ENCODE measurements around the gene PLEKHF1. TPM values are rescaled to one million over a fixed set of nuclear protein-coding genes. Genes with fewer than 3 reads are reported as not detected.

The PLEKHF1 gene, protein sequence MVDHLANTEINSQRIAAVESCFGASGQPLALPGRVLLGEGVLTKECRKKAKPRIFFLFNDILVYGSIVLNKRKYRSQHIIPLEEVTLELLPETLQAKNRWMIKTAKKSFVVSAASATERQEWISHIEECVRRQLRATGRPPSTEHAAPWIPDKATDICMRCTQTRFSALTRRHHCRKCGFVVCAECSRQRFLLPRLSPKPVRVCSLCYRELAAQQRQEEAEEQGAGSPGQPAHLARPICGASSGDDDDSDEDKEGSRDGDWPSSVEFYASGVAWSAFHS
- polyA plus RNA-seq (2013): 37.2 and 41.2 TPM in 2 replicates

DNA sequence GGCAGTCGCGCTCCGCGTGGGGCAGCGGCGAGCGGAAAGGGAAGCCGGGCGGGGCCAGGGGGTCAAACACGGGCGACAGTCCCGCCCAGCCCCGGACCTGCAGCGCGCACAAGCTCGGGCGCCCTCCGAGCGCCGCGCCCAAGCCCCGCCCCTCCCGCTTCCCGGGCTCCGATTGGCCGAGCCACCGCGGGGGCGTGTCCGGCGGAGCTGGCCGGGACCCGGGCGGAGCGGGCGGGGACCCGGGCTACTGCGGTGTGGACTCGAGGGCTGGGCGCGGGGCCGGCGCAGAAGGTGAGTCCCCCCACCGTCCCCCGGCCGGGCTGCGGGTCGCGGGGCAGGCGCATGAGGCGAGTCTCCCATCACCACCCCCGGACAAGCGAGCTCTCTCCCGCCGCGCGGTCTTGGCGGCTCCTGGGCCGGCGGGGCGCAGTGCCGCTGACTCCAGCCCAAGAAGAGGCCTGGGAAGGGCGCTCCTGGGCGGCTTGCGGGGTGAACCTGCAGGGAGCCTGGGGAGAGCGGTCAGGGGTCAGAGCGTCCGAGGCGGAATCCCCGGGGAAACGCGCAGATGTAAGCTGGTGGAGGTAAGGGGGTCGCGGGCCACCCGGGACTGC lies at the start of gene PLEKHF1:
PLEKHF1 (plus strand) TSS at position 247 of the 611 bp plus-strand sequence. CDS start 8,379 bp downstream, outside the sequence.
- peak; percentile 90 to 94 for DNase-seq
- H2BK12ac ChIP-seq (ENCODE audit: low read length): no peak within 1 kb of the TSS
- H3K9me3 ChIP-seq (ENCODE audit: insufficient read depth, low read depth, low read length): no peaks in the 10 kb centered on the region
- peak within 1 kb of the TSS; percentile 70 for H2BK5ac ChIP-seq (ENCODE audit: low read depth, low read length, poor library complexity)
- peak within 1 kb of the TSS; percentile 70 for H4K8ac ChIP-seq (ENCODE audit: low read depth, low read length)
- H3K14ac ChIP-seq (ENCODE audit: low read length): peak within 1 kb of the TSS; percentile 11
- no peak within 1 kb of the TSS for H3K23ac ChIP-seq (ENCODE audit: low read length)
- peak within 1 kb of the TSS; percentile 43 for H3K18ac ChIP-seq (ENCODE audit: low read length)
- peak within 1 kb of the TSS; percentile 88 for H2AFZ ChIP-seq (ENCODE audit: insufficient read depth, low read length, poor library complexity)
- H3K4me3 ChIP-seq (ENCODE audit: low read depth, low read length): peak within 1 kb of the TSS; percentile 81
- peak within 1 kb of the TSS; percentile 52 for H4K91ac ChIP-seq (ENCODE audit: low read depth, low read length)
- H3K4me1 ChIP-seq (ENCODE audit: control insufficient read depth in 1 of 2, insufficient read depth in 2 of 2, low read length in 2 of 2): peaks cover 35 to 37% of the 10 kb centered on the region in 2 experiments
- no CpG with 5 or more reads among the region's 75 CpGs for WGBS (ENCODE audit: extremely low coverage, insufficient coverage, insufficient read length)
- peak within 1 kb of the TSS; percentile 87 for H3K4ac ChIP-seq (ENCODE audit: low read depth, low read length)
- peak within 1 kb of the TSS; percentile 65 for H3K9ac ChIP-seq (ENCODE audit: low read length)
- peak within 1 kb of the TSS; percentile 55 for H2BK120ac ChIP-seq (ENCODE audit: insufficient read depth, low read length, poor library complexity)
- H3K27me3 ChIP-seq (ENCODE audit: insufficient read depth, low read length): no peaks in the 10 kb centered on the region
- no peaks in the 10 kb centered on the region for H3K36me3 ChIP-seq (ENCODE audit: control insufficient read depth in 1 of 2, insufficient read depth in 2 of 2, low read length in 2 of 2)
- H2AK5ac ChIP-seq (ENCODE audit: low read length): no peak within 1 kb of the TSS
- H3K79me1 ChIP-seq (ENCODE audit: low read length): peaks cover 22% of the 10 kb centered on the region
- peaks cover 10% of the 10 kb centered on the region for H3K79me2 ChIP-seq (ENCODE audit: control insufficient read depth, insufficient read depth, low read length, poor library complexity)
- H3K27ac ChIP-seq (ENCODE audit: low read depth, low read length): peak within 1 kb of the TSS; percentile 28
- H3K4me2 ChIP-seq (ENCODE audit: low read length): peak within 1 kb of the TSS; percentile 96
- H4K12ac ChIP-seq (ENCODE audit: low read depth, low read length): no peak within 1 kb of the TSS

DNA sequence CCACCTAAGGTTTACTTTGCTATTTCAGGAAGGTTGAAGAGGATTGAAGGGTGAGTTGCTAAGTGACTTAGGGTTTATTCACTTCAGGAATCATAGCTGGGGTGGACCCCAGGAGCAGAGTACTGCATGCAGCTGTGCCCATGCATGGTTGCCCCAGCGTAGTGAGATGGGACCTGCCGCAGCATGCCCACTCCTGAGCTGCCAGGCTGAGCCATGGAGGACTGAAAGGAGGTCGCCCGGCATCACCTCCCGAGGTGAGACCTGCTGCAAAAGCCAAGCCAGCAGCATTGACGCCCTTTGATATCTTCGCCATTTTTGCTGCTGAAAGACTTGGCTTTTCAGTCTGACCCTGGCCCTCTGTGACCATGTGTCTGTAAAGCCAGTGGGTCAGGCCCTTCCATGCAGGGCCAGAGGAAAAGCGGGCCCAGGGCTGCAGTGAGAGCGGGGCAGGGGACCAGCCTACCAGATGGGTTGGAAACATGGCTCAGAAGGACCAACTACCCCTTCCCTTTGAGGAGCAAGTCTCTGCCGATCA lies 49.3 kb upstream of the PLEKHF1 start:
- Histone ChIP-seq H3K4ac (ENCODE audit: low read depth, low read length) (no peak overlapping the region), H3K14ac (ENCODE audit: low read length) (no peak overlapping the region), H2AK5ac (ENCODE audit: low read length) (no peak overlapping the region), H4K91ac (ENCODE audit: low read depth, low read length) (peak overlapping the region; percentile 4), H3K27ac (ENCODE audit: low read depth, low read length) (no peak overlapping the region), H3K4me3 (ENCODE audit: low read depth, low read length) (no peak overlapping the region), H2BK5ac (ENCODE audit: low read depth, low read length, poor library complexity) (no peak overlapping the region), H2AFZ (ENCODE audit: insufficient read depth, low read length, poor library complexity) (no peak overlapping the region), H3K23ac (ENCODE audit: low read length) (no peak overlapping the region), H4K12ac (ENCODE audit: low read depth, low read length) (no peak overlapping the region), H2BK12ac (ENCODE audit: low read length) (no peak overlapping the region), H3K36me3 (ENCODE audit: control insufficient read depth in 1 of 2, insufficient read depth in 2 of 2, low read length in 2 of 2) (peaks cover 33 to 47% of the 10 kb centered on the region in 2 experiments), H3K9me3 (ENCODE audit: insufficient read depth, low read depth, low read length) (peaks cover 4% of the 10 kb centered on the region), H3K79me2 (ENCODE audit: control insufficient read depth, insufficient read depth, low read length, poor library complexity) (no peaks in the 10 kb centered on the region), H3K4me2 (ENCODE audit: low read length) (no peak overlapping the region), H3K4me1 (ENCODE audit: control insufficient read depth in 1 of 2, insufficient read depth in 2 of 2, low read length in 2 of 2) (peaks cover 2 to 3% of the 10 kb centered on the region in 2 experiments), H4K8ac (ENCODE audit: low read depth, low read length) (no peak overlapping the region), H3K9ac (ENCODE audit: low read length) (no peak overlapping the region), H3K27me3 (ENCODE audit: insufficient read depth, low read length) (no peaks in the 10 kb centered on the region), H2BK120ac (ENCODE audit: insufficient read depth, low read length, poor library complexity) (no peak overlapping the region), H3K79me1 (ENCODE audit: low read length) (peaks cover 3% of the 10 kb centered on the region), H3K18ac (ENCODE audit: low read length) (no peak overlapping the region)
- DNase-seq: no peak
- WGBS (ENCODE audit: extremely low coverage, insufficient coverage, insufficient read length): no CpG with 5 or more reads among the region's 10 CpGs

DNA sequence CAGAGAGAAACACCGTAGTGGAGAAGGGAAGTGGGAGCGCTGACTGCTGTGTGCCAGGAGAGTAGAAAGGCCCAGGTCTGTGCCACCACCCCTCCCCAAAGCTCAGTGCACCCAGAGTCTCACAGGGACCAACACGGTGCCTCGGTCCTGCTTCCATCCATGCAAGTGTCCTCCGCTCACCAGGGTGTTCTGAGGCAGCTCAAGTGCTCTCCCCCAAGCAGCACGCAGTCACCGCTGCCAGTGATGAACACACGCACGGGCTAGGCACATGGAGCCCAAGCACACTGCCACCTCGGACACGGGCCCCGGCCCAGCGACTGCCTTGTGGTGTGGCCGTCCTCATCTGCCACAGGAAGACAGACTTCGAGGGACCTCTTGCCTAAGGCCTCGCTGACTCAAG lies 48.7 kb upstream of the PLEKHF1 start:
- Histone ChIP-seq H3K18ac (ENCODE audit: low read length) (no peak overlapping the region), H3K4me2 (ENCODE audit: low read length) (no peak overlapping the region), H4K91ac (ENCODE audit: low read depth, low read length) (no peak overlapping the region)

GRCh38 chr19:29617366-29618266 lies 47.6 kb upstream of the PLEKHF1 start:
- Histone ChIP-seq H3K18ac (ENCODE audit: low read length) (no peak overlapping the region), H3K4me1 (ENCODE audit: control insufficient read depth in 1 of 2, insufficient read depth in 2 of 2, low read length in 2 of 2) (peaks cover 2 to 3% of the 10 kb centered on the region in 2 experiments), H3K9ac (ENCODE audit: low read length) (no peak overlapping the region), H2BK12ac (ENCODE audit: low read length) (no peak overlapping the region), H4K12ac (ENCODE audit: low read depth, low read length) (no peak overlapping the region), H3K27me3 (ENCODE audit: insufficient read depth, low read length) (no peaks in the 10 kb centered on the region), H3K4me3 (ENCODE audit: low read depth, low read length) (no peak overlapping the region), H2AFZ (ENCODE audit: insufficient read depth, low read length, poor library complexity) (no peak overlapping the region), H3K4ac (ENCODE audit: low read depth, low read length) (no peak overlapping the region), H2AK5ac (ENCODE audit: low read length) (no peak overlapping the region), H3K79me2 (ENCODE audit: control insufficient read depth, insufficient read depth, low read length, poor library complexity) (no peaks in the 10 kb centered on the region), H3K14ac (ENCODE audit: low read length) (no peak overlapping the region), H4K8ac (ENCODE audit: low read depth, low read length) (no peak overlapping the region), H2BK5ac (ENCODE audit: low read depth, low read length, poor library complexity) (no peak overlapping the region), H3K79me1 (ENCODE audit: low read length) (peaks cover 3% of the 10 kb centered on the region), H3K9me3 (ENCODE audit: insufficient read depth, low read depth, low read length) (peaks cover 4% of the 10 kb centered on the region), H3K23ac (ENCODE audit: low read length) (no peak overlapping the region), H2BK120ac (ENCODE audit: insufficient read depth, low read length, poor library complexity) (no peak overlapping the region), H3K36me3 (ENCODE audit: control insufficient read depth in 1 of 2, insufficient read depth in 2 of 2, low read length in 2 of 2) (peaks cover 22 to 31% of the 10 kb centered on the region in 2 experiments), H3K27ac (ENCODE audit: low read depth, low read length) (no peak overlapping the region), H3K4me2 (ENCODE audit: low read length) (no peak overlapping the region), H4K91ac (ENCODE audit: low read depth, low read length) (no peak overlapping the region)
- DNase-seq: no peak
- WGBS (ENCODE audit: extremely low coverage, insufficient coverage, insufficient read length): no CpG with 5 or more reads among the region's 16 CpGs

More for the DNA sequence above, 48.7 kb upstream of the PLEKHF1 start:
- no peak overlapping the region for H4K8ac ChIP-seq (ENCODE audit: low read depth, low read length)
- peaks cover 28 to 42% of the 10 kb centered on the region in 2 experiments for H3K36me3 ChIP-seq (ENCODE audit: control insufficient read depth in 1 of 2, insufficient read depth in 2 of 2, low read length in 2 of 2)
- WGBS (ENCODE audit: extremely low coverage, insufficient coverage, insufficient read length): no CpG with 5 or more reads among the region's 16 CpGs
- no peak overlapping the region for H3K4ac ChIP-seq (ENCODE audit: low read depth, low read length)
- no peak for DNase-seq
- no peak overlapping the region for H3K27ac ChIP-seq (ENCODE audit: low read depth, low read length)
- H3K23ac ChIP-seq (ENCODE audit: low read length): no peak overlapping the region
- H3K79me1 ChIP-seq (ENCODE audit: low read length): peaks cover 3% of the 10 kb centered on the region
- no peaks in the 10 kb centered on the region for H3K79me2 ChIP-seq (ENCODE audit: control insufficient read depth, insufficient read depth, low read length, poor library complexity)
- no peak overlapping the region for H2BK5ac ChIP-seq (ENCODE audit: low read depth, low read length, poor library complexity)
- H2AK5ac ChIP-seq (ENCODE audit: low read length): no peak overlapping the region
- peaks cover 2 to 3% of the 10 kb centered on the region in 2 experiments for H3K4me1 ChIP-seq (ENCODE audit: control insufficient read depth in 1 of 2, insufficient read depth in 2 of 2, low read length in 2 of 2)
- H3K9ac ChIP-seq (ENCODE audit: low read length): no peak overlapping the region
- H3K4me3 ChIP-seq (ENCODE audit: low read depth, low read length): no peak overlapping the region
- H3K9me3 ChIP-seq (ENCODE audit: insufficient read depth, low read depth, low read length): peaks cover 4% of the 10 kb centered on the region
- no peak overlapping the region for H3K14ac ChIP-seq (ENCODE audit: low read length)
- no peak overlapping the region for H4K12ac ChIP-seq (ENCODE audit: low read depth, low read length)
- no peak overlapping the region for H2AFZ ChIP-seq (ENCODE audit: insufficient read depth, low read length, poor library complexity)
- no peak overlapping the region for H2BK12ac ChIP-seq (ENCODE audit: low read length)
- H3K27me3 ChIP-seq (ENCODE audit: insufficient read depth, low read length): no peaks in the 10 kb centered on the region
- H2BK120ac ChIP-seq (ENCODE audit: insufficient read depth, low read length, poor library complexity): no peak overlapping the region

Data from trophoblast cell (in vitro differentiated cells and primary cell).